ENCODE results near the gene CRLF1.

Gene CRLF1

DNA sequence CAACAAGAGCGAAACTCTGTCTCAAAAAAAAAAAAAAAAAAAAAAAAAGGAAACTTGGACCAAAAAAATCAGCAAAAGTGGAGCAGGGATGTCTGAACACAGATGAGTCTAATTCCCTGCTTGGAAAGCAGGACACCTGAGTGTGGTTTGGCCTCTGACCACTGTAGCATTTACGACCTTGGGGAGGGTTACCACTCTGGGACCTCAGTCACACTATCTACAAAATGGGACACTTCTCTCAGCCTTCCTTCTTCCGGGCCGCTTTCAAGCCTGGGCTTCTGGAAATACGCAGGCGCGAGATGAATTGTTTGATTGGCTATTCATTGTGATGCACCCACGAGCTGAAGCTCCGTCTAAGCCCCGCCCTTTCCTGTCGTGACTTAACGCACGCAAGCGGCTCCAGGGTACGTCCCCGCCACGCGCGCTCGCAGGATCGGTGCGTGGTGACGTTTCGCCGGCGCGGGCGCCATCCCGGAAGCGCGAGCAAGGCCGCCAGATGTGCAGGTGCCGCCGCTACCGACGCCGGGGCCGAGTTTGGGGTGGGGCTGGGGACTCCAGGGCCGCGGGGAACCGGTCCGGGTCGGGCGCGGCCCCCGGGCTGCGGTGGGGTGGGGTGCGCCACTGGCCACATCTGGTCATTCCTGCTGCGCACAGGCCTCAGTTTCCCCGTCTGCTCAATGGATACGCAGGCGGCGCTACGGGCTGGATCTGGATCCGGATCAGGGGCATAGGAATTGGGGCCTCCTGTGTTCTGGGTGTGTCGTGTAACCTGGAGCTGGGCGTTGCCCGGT lies 49.0 kb downstream of the CRLF1 start, which contains the start of gene KXD1:
Gene KXD1, plus strand, starts transcription at position 460 of the 791 bp plus-strand sequence. CDS start 4,187 bp downstream, outside the sequence.
- peak; percentile 98 for DNase-seq (ENCODE audit: low spot score)

DNA sequence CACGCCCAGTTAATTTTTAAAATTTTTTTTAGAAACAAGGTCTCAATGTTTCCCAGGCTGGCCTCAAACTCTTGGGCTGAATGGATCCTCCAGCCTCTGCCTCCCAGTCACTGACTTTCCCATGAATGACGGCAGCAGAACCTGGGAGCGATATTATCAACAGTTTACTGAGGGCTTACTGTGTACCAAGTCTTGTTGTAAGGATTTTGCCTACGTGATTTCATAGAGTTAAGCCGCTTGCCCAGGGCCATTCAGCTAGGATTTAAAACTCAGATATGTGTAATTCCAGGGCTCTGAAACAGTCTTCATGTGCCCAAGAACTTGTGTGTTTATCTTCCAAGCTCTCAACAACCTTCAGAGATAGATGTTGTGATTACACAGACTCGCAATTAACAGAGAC lies 55.0 kb downstream of the CRLF1 start:
- DNase-seq (ENCODE audit: low spot score) = no peak

GRCh38 chr19:18543814-18544475 lies 62.7 kb downstream of the CRLF1 start:
- DNase-seq (ENCODE audit: low spot score) = peak; percentile 64
